Measurements from ENCODE around the gene SORBS2. TPM values are rescaled to one million over a fixed set of nuclear protein-coding genes. Genes with fewer than 3 reads are reported as not detected.

Gene SORBS2
- total RNA-seq, 1 experiment from 2014 or later: 44.5 TPM

DNA sequence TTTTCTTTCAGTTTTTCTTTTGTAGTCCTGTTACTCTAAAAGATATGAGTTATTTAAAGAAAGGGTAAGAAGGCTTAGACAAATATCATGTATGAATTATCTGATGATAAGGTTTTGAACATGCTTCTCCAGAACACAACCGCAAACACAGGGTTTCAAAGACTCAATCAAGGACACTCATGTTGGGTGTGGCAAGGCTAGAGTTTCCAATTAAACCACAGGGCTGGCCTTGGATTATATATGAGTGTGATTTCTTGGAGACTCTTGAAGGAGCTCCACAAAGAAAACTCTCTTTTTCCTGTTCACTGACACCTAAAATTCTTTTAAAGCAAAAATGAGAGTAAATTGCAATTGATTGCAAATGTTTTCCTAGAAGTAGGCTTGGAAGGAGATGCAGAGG lies 166.6 kb downstream of the SORBS2 start:
- TF ChIP-seq, protein P1, sequence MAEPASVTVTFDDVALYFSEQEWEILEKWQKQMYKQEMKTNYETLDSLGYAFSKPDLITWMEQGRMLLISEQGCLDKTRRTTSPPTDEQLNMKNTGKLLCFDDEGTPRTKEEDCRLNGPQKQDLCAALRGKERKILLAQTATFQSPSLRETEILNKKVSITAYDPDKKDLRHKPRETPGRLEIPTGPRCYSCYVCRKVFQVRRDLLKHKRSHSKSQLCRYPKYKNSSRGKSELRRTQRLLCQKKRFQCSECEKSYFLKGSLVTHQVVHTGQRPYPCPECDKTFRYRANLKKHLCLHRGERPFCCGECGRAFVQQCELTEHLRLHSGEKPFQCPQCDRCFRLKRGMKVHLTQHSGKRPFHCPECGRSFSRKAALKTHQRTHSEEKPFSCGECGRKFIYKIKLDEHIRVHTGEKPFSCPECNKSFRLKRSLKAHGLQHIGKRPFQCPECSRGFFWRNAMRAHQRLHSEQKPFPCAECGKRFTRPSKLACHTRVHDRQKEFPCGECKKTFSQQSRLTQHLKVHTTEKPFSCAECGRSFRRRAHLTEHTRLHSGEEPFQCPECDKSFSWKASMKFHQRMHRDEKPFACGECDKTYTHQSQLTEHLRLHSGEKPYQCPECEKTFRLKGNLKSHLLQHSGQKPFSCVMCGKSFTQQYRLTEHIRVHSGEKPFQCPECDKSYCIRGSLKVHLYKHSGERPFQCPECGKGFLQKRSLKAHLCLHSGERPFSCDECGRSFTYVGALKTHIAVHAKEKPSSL (CRISPR knock-in tag; conservative IDR thresholded peaks at IDR 0.05): no peak
- TF ChIP-seq ZNF317 (CRISPR knock-in tag; IDR thresholded peaks at IDR 0.05; ENCODE audit: borderline replicate concordance, low read depth) (no peak), GABPB1 (CRISPR knock-in tag; IDR thresholded peaks at IDR 0.05) (no peak)
- POLR2A ChIA-PET: no interaction called here
- Mint-ChIP-seq H3K27me3 (ENCODE audit: low read depth) (no peaks in the 10 kb centered on the region), H3K4me1 (peaks cover 57% of the 10 kb centered on the region), H3K4me3 (no peak overlapping the region), H3K36me3 (peaks cover 18% of the 10 kb centered on the region), H3K27ac (no peak overlapping the region), H3K9me3 (no peaks in the 10 kb centered on the region)
- CTCF ChIA-PET: interaction anchor here (1.1 to 2.6 kb wide), 2 partner anchors 48 to 376 kb away, joined by 3 to 9 read pairs; no protein-coding TSS in a partner anchor
- no peak for ATAC-seq
- no peak for DNase-seq (ENCODE audit: low spot score)

DNA sequence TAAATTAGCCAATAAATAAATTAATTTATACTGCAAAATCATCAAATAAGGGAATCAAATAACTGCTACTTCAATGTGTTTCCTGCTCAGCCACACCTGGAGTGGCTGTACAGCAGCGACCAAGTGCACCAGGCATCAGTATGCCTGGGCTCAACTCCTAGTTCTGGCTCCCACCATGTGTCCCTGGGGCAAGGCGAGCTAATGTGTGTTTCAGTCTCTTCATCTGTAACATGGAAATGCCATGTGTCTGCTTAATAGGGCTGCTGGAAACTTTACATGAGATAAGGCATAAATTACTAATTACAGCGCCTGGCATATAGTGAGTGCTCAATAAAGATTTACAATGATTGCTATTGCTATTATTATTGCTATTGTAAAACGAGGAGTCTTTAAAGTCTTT lies 167.6 kb downstream of the SORBS2 start:
- Mint-ChIP-seq H3K36me3 (peaks cover 18% of the 10 kb centered on the region), H3K27me3 (ENCODE audit: low read depth) (no peaks in the 10 kb centered on the region), H3K4me1 (peaks cover 51% of the 10 kb centered on the region), H3K27ac (no peak overlapping the region), H3K4me3 (no peak overlapping the region), H3K9me3 (no peaks in the 10 kb centered on the region)
- DNase-seq (ENCODE audit: low spot score) (no peak), ATAC-seq (no peak)
- CTCF ChIA-PET: interaction anchor here (2.6 kb wide), 1 partner anchor 377 kb away, joined by 9 read pairs; no protein-coding TSS in a partner anchor
- POLR2A ChIA-PET: no interaction called here
- TF ChIP-seq SMAD3 (CRISPR knock-in tag; IDR thresholded peaks at IDR 0.05; ENCODE audit: borderline replicate concordance) (no peak), ELF4 (CRISPR knock-in tag; IDR thresholded peaks at IDR 0.05; ENCODE audit: low read depth) (no peak), RELA (CRISPR knock-in tag; IDR thresholded peaks at IDR 0.05; ENCODE audit: borderline replicate concordance) (no peak), ZNF232 (CRISPR knock-in tag; IDR thresholded peaks at IDR 0.05) (no peak), NFE2L1 (CRISPR knock-in tag; IDR thresholded peaks at IDR 0.05) (no peak), NFATC4 (CRISPR knock-in tag; IDR thresholded peaks at IDR 0.05) (no peak), ATF1 (CRISPR knock-in tag; IDR thresholded peaks at IDR 0.05) (no peak), KAT7 (CRISPR knock-in tag; IDR thresholded peaks at IDR 0.05; ENCODE audit: borderline replicate concordance) (no peak), NR3C1 (CRISPR knock-in tag; conservative IDR thresholded peaks at IDR 0.05; ENCODE audit: low read depth) (no peak), SMAD4 (CRISPR knock-in tag; IDR thresholded peaks at IDR 0.05) (no peak)
- TF ChIP-seq, protein P2, sequence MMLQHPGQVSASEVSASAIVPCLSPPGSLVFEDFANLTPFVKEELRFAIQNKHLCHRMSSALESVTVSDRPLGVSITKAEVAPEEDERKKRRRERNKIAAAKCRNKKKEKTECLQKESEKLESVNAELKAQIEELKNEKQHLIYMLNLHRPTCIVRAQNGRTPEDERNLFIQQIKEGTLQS (CRISPR knock-in tag; conservative IDR thresholded peaks at IDR 0.05): no peak
- TF ChIP-seq, protein P3, sequence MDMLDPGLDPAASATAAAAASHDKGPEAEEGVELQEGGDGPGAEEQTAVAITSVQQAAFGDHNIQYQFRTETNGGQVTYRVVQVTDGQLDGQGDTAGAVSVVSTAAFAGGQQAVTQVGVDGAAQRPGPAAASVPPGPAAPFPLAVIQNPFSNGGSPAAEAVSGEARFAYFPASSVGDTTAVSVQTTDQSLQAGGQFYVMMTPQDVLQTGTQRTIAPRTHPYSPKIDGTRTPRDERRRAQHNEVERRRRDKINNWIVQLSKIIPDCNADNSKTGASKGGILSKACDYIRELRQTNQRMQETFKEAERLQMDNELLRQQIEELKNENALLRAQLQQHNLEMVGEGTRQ (CRISPR knock-in tag; IDR thresholded peaks at IDR 0.05): no peak
- TF ChIP-seq, protein P4, sequence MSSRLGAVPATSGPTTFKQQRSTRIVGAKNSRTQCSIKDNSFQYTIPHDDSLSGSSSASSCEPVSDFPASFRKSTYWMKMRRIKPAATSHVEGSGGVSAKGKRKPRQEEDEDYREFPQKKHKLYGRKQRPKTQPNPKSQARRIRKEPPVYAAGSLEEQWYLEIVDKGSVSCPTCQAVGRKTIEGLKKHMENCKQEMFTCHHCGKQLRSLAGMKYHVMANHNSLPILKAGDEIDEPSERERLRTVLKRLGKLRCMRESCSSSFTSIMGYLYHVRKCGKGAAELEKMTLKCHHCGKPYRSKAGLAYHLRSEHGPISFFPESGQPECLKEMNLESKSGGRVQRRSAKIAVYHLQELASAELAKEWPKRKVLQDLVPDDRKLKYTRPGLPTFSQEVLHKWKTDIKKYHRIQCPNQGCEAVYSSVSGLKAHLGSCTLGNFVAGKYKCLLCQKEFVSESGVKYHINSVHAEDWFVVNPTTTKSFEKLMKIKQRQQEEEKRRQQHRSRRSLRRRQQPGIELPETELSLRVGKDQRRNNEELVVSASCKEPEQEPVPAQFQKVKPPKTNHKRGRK (CRISPR knock-in tag; IDR thresholded peaks at IDR 0.05; ENCODE audit: borderline replicate concordance): no peak

DNA sequence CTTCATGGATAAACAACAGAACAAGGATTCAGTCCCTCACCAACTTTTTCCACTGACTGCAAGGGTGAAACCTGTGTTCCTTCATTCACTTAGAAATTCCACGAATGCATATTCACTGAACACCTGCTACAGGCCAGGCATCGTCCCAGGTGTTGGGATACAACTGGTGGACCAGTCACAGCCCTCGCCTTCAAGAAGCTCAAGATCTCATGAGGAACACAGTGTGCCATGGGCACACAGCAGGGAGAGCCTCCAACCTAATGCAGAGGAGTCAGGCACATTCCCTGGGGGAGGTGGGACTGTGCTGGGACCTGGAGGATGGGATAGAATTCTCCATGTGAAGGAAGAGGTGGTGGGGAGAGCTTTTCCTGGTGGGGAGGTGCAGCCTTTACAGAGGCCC lies 169.1 kb downstream of the SORBS2 start:
- Mint-ChIP-seq H3K9me3 (no peaks in the 10 kb centered on the region), H3K4me3 (no peak overlapping the region), H3K27me3 (ENCODE audit: low read depth) (no peaks in the 10 kb centered on the region), H3K4me1 (peaks cover 57% of the 10 kb centered on the region), H3K36me3 (peaks cover 15% of the 10 kb centered on the region), H3K27ac (peak overlapping the region; percentile 39)
- ATAC-seq (peak; percentile 12; the same call in 1 of the 2 replicates), DNase-seq (ENCODE audit: low spot score) (no peak)
- POLR2A ChIA-PET: no interaction called here
- CTCF ChIA-PET: interaction anchor here (5.9 kb wide), 1 partner anchor 379 kb away, joined by 78 read pairs; no protein-coding TSS in a partner anchor
- TF ChIP-seq, protein P5, sequence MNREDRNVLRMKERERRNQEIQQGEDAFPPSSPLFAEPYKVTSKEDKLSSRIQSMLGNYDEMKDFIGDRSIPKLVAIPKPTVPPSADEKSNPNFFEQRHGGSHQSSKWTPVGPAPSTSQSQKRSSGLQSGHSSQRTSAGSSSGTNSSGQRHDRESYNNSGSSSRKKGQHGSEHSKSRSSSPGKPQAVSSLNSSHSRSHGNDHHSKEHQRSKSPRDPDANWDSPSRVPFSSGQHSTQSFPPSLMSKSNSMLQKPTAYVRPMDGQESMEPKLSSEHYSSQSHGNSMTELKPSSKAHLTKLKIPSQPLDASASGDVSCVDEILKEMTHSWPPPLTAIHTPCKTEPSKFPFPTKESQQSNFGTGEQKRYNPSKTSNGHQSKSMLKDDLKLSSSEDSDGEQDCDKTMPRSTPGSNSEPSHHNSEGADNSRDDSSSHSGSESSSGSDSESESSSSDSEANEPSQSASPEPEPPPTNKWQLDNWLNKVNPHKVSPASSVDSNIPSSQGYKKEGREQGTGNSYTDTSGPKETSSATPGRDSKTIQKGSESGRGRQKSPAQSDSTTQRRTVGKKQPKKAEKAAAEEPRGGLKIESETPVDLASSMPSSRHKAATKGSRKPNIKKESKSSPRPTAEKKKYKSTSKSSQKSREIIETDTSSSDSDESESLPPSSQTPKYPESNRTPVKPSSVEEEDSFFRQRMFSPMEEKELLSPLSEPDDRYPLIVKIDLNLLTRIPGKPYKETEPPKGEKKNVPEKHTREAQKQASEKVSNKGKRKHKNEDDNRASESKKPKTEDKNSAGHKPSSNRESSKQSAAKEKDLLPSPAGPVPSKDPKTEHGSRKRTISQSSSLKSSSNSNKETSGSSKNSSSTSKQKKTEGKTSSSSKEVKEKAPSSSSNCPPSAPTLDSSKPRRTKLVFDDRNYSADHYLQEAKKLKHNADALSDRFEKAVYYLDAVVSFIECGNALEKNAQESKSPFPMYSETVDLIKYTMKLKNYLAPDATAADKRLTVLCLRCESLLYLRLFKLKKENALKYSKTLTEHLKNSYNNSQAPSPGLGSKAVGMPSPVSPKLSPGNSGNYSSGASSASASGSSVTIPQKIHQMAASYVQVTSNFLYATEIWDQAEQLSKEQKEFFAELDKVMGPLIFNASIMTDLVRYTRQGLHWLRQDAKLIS (CRISPR knock-in tag; IDR thresholded peaks at IDR 0.05; ENCODE audit: borderline replicate concordance): no peak
- TF ChIP-seq ZNF263 (CRISPR knock-in tag; IDR thresholded peaks at IDR 0.05; ENCODE audit: low read depth) (no peak), NFYB (CRISPR knock-in tag; conservative IDR thresholded peaks at IDR 0.05; ENCODE audit: low read depth) (no peak), NFATC4 (CRISPR knock-in tag; IDR thresholded peaks at IDR 0.05) (no peak), FOXP1 (CRISPR knock-in tag; IDR thresholded peaks at IDR 0.05; ENCODE audit: borderline replicate concordance) (no peak)
- TF ChIP-seq, protein P6, sequence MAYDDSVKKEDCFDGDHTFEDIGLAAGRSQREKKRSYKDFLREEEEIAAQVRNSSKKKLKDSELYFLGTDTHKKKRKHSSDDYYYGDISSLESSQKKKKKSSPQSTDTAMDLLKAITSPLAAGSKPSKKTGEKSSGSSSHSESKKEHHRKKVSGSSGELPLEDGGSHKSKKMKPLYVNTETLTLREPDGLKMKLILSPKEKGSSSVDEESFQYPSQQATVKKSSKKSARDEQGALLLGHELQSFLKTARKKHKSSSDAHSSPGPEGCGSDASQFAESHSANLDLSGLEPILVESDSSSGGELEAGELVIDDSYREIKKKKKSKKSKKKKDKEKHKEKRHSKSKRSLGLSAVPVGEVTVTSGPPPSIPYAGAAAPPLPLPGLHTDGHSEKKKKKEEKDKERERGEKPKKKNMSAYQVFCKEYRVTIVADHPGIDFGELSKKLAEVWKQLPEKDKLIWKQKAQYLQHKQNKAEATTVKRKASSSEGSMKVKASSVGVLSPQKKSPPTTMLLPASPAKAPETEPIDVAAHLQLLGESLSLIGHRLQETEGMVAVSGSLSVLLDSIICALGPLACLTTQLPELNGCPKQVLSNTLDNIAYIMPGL (CRISPR knock-in tag; IDR thresholded peaks at IDR 0.05): no peak

Measured in WTC11 (cell line).